Measurements from ENCODE around the gene NCKIPSD. TPM values are rescaled to one million over a fixed set of nuclear protein-coding genes. Genes with fewer than 3 reads are reported as not detected.

Gene NCKIPSD
- total RNA-seq, 2 experiments from 2014 or later, result 36.5 to 38.5 TPM

- Mint-ChIP-seq H3K27me3 (no peaks in the 10 kb centered on the region), H3K4me3 (no peak overlapping the region), H3K4me1 (ENCODE audit: low read depth) (peaks cover 7% of the 10 kb centered on the region), H3K9me3 (no peaks in the 10 kb centered on the region), H3K27ac (no peak overlapping the region), H3K36me3 (peaks cover 30% of the 10 kb centered on the region)
- no peak for DNase-seq
- ChIA-PET CTCF (no interaction called here), POLR2A (interaction anchor here (0.6 kb wide), 1 partner anchor 17 kb away, joined by 3 read pairs; no protein-coding TSS in a partner anchor)
- intact Hi-C loops (cut with micrococcal nuclease), result no loop called here
Measured at GRCh38 chr3:48628277-48629017, 57.3 kb downstream of the NCKIPSD start.

DNA sequence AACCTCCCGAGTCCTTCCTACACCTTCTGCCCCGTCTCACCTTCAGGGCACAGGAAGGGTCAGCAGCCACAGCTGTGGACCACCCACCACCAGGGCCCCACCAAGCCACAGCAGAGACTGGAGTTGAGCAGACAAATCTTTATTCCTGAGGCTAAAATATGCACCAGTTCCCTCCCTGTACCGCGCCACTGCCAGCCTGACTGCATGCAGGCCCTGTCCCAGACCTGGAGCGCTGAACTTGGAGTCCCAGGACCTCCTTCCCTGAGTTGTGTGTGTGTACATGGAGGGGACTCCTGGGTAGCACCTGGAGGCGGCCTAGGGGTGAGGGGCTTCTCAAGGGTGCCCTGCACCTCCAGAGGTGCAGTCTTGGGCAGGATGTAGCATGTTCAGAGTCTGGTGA lies 60.1 kb downstream of the NCKIPSD start:
- ChIA-PET POLR2A (interaction anchor here (1.0 to 1.1 kb wide), 2 partner anchors 10 to 12 kb away, joined by 3 read pairs; partner anchors contain the start of gene SLC26A6), CTCF (interaction anchor here (5.0 kb wide), 1 partner anchor 10 kb away, joined by 26 read pairs; the partner anchor contains the start of gene SLC26A6)
- no peak for DNase-seq
- Mint-ChIP-seq H3K4me1 (ENCODE audit: low read depth) (peaks cover 7% of the 10 kb centered on the region), H3K27ac (no peak overlapping the region), H3K4me3 (no peak overlapping the region), H3K36me3 (peaks cover 26% of the 10 kb centered on the region), H3K27me3 (no peaks in the 10 kb centered on the region), H3K9me3 (no peaks in the 10 kb centered on the region)
- intact Hi-C loops (cut with micrococcal nuclease), result no loop called here

DNA sequence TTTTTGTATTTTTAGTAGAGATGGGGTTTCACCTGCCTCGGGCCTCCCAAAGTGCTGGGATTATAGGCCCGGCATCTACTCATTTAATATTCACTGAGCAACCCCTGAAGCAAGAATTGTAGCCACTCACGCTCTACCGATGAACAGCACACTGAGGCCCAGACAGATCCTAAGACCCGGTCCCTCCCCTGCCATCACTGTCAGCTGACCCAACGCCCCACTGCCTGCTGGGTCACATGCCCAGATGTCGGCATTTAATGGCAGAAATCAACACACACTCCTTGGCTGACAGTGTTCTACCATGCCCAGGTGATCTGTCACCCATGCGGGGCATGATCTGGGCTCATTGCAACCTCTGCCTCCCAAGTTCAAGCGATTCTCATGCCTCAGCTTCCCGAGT lies 60.9 kb downstream of the NCKIPSD start:
- DNase-seq, result no peak
- no peak overlapping the region for H3K27ac Mint-ChIP-seq
- POLR2A ChIA-PET, result interaction anchor here (1.0 to 1.1 kb wide), 2 partner anchors 11 kb away, joined by 3 read pairs; partner anchors contain the start of gene SLC26A6
- H3K27me3 Mint-ChIP-seq, result no peaks in the 10 kb centered on the region
- H3K4me3 Mint-ChIP-seq, result no peak overlapping the region
- CTCF ChIA-PET, result interaction anchor here (1.9 to 5.0 kb wide), 2 partner anchors 11 to 15 kb away, joined by 5 to 26 read pairs; partner anchors contain the start of genes SLC26A6 and UQCRC1
- H3K4me1 Mint-ChIP-seq (ENCODE audit: low read depth), result peaks cover 7% of the 10 kb centered on the region
- H3K36me3 Mint-ChIP-seq, result peaks cover 22% of the 10 kb centered on the region
- intact Hi-C loops (cut with micrococcal nuclease), result no loop called here
- no peaks in the 10 kb centered on the region for H3K9me3 Mint-ChIP-seq

- no peak for DNase-seq
- POLR2A ChIA-PET, result interaction anchor here (1.4 kb wide), 1 partner anchor 9 kb away, joined by 3 read pairs; no protein-coding TSS in a partner anchor
- Mint-ChIP-seq H3K36me3 (peaks cover 20% of the 10 kb centered on the region), H3K4me3 (no peak overlapping the region), H3K4me1 (ENCODE audit: low read depth) (peaks cover 7% of the 10 kb centered on the region), H3K27me3 (no peaks in the 10 kb centered on the region), H3K9me3 (peaks cover 1% of the 10 kb centered on the region), H3K27ac (no peak overlapping the region)
- intact Hi-C loops (cut with micrococcal nuclease), result no loop called here
- CTCF ChIA-PET, result interaction anchor here (1.9 to 5.0 kb wide), 2 partner anchors 11 to 15 kb away, joined by 5 to 26 read pairs; partner anchors contain the start of genes SLC26A6 and UQCRC1
Measured at GRCh38 chr3:48623851-48624547, 61.7 kb downstream of the NCKIPSD start.

Small RNA genes within 50 kb of the gene (microRNA-seq; reads per million reads assigned to microRNA genes)
- gene MIR4793 (ENCODE audit: borderline microRNAs expressed, borderline number of aligned reads, borderline replicate concordance), result not detected

Other genes with a start within 250 kb of the NCKIPSD start
- gene CCDC51, start 245.8 kb downstream of the NCKIPSD start, total RNA-seq, result 10 to 100 TPM; 24.3 to 24.4 TPM
- 100 to 1,000 TPM; 318 to 323 TPM for gene TMA7, start 245.7 kb downstream of the NCKIPSD start, total RNA-seq
- 10 to 100 TPM; 13.8 to 14.5 TPM for gene ATRIP, start 239.2 kb downstream of the NCKIPSD start, total RNA-seq
- 10 to 100 TPM; 88.9 to 93.1 TPM for gene SHISA5, start 181.7 kb downstream of the NCKIPSD start, total RNA-seq
- 10 to 100 TPM; 19.4 to 22.4 TPM for gene PFKFB4, start 129.1 kb downstream of the NCKIPSD start, total RNA-seq
- not detected for gene UCN2, start 122.1 kb downstream of the NCKIPSD start, total RNA-seq
- gene COL7A1, start 90.6 kb downstream of the NCKIPSD start, total RNA-seq, result 1 to 10 TPM; 1.1 TPM
- gene UQCRC1, start 76.3 kb downstream of the NCKIPSD start, total RNA-seq, result 100 to 1,000 TPM; 251 to 259 TPM
- under 1 TPM in 1 of 2 experiments, not detected in 1; 0.75 TPM for gene TMEM89, start 64.1 kb downstream of the NCKIPSD start, total RNA-seq
- gene SLC26A6, start 50.5 kb downstream of the NCKIPSD start, total RNA-seq, result 10 to 100 TPM; 47.7 to 52.4 TPM
- 1 to 10 TPM; 6.9 to 7.5 TPM for gene CELSR3, start 23.0 kb downstream of the NCKIPSD start, total RNA-seq
- 10 to 100 TPM; 41.6 to 43.4 TPM for gene IP6K2, start 31.3 kb upstream of the NCKIPSD start, total RNA-seq
- 10 to 100 TPM; 30.4 to 32.7 TPM for gene PRKAR2A, start 162.0 kb upstream of the NCKIPSD start, total RNA-seq
- 10 to 100 TPM; 16.7 to 18.2 TPM for gene SLC25A20, start 213.0 kb upstream of the NCKIPSD start, total RNA-seq
- 100 to 1,000 TPM; 109 to 130 TPM for gene ARIH2, start 232.9 kb upstream of the NCKIPSD start, total RNA-seq